GM19025 (cell line): ENCODE measurements around the gene COA3.

Experiments
- ATAC-seq: cut with Tn5 transposase; IDR thresholded peaks from one replicate; pipeline ENCODE4 v1.9.1; 2021; ENCODE audit warnings: mild to moderate bottlenecking, low read depth, moderate library complexity; ENCODE audit not compliant: unreplicated experiment

Gene COA3

DNA sequence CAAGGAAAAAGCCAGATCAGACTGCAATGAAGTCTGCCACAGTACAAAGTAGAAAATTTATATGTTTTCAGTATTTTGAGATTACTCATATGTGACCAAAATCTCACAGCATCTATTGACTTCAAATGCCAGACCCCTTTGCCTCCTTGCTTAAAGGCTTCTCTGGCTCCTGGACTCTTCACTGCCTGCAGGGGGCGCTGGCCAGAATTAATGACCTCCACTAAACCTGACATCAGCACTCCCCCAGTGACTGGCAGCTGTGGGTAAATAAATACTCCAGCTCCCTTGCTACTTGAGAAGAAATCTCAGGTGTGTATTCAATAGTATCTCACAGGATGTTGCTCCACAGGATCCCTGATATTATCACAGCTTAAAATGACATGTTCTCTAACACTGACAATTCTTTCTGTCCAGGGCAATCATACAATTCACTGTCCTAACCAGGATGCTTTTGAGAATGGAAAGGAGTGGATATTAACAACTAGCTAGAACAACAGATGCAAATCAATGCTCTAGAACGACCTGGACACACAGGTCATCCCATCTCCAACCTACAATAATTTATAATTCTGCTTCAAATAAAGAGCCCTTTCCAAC, 21.5 kb upstream of the COA3 start:
- no peak for ATAC-seq

DNA sequence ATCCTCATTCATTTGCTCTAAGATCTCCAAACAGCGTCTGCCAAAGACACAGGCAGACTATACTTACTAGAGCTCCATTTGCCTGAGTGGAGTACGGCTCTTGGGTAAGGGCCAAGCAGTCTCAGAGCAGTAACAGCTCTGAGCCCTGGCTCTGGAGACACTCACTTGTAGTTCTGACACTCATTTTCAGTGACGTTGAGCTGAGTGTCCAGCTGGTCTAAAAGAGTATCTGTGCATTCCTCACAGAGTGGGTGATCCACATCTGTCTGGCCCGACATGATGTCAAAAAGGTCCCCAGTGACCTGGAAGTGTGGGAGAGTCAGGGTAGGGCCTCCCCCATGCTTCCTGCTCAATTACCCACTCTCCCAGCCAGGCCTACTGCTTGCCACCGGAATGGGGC, 19.9 kb upstream of the COA3 start:
- no peak for ATAC-seq

DNA sequence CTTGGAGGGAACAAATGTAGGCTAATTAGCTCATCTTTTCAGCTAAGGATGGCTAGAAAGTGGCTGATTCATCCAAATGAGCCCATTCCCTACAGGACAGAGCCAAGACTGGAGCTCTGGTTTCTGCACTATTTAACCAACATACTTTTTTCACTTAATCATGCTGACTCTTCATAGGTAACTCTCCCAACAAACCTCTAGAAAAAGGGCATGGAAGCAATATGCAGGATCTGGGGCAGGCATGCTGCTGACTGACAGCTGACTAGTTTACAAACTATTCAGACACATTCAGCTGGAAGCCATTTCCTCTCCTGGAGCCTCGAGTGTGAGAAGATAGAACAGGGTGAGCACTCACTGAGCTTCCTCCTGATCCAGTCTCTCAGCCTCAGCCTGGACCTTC, 19.4 kb upstream of the COA3 start:
- ATAC-seq = no peak

DNA sequence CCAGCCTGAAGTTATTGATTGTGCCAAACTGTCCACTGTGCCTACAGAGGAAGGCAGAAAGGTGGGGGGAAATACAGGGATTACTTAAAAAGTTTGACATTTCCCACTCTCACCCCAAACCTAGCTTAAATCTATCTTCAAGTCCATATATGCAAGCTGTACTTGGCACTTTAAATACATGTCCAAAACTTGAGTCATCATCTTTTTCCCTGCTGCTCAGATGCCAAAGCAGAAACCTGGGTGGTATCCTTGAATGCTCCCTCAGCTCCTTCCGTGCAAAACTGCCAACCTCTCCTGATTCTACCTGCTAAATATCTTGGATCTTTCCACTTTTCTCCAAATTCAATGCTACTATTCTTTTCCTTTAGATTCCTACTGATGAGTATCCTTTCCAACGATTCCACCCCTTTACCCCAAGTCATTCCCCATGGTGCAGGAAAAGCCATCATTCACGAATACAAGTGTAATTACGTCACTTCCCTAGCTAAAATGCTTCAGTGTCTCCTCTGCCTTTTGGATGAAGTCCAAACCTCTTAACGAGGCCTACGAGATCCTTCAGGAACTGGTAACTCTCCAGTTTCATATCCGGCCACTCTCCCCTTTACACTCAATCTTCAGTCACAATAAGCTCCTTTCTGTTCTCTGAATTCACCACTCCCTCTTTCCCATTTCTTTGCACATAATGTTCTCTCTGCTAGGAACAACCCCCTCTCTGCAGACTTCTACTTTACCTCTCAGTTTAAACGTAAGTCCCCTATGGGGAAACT, 16.3 kb upstream of the COA3 start:
- no peak for ATAC-seq

DNA sequence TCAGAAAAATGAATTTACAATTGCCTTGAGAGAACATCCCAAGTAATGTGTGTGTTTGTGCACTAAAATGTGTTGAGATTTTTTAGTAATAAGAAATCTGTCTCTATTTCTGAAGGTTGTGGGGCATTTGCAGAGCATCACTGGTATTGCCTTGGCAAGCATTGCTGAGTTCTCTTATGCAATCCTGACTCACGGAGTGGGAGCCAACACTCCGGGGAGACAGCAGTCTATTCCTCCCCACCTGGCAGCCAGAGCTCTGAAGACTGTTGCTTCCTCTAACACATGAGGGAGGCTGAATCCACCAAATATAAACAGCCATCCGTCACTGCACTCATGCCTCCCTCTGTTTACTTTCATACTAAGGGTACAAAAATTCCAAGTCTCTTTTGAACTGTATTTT, 10.7 kb upstream of the COA3 start:
- ATAC-seq = no peak

DNA sequence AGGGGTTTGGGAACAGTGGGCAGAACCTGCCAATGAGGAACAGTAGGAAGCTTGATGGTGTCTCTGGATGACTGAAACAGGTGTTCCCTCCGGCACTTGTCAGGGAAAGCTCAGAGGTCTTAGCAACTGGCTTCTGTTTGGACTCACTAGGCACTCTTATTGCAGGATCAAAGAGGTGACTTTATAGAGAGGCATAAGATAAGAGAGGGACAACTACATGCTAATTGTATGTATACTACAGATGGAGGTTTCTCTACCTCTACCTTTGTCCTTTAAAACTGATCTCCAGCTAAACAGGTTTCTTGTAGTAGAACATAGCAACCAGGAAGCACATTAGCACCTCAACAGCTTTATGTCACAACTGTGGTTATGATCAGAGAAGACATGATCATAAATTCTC, 7.7 kb upstream of the COA3 start:
- ATAC-seq = no peak

DNA sequence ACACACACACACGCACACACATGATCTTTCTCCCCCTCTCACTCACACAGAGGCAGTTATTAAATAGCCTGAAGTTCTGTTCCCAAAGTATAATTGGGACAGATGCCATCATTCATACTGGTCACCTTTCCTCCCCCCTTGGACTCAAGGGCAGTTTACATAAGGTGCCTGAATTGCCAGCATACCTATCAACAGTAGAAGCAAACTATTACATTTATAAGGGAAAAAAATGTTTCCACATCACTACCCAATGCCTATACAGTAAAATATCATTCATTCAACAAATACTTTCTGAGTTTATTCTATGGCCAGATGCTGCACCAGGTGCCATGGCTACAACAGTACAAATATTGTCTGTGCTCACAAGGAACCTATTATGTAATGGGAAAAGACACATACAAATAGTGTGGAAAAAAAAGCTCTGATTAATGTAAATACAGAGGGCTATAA, 6.4 kb upstream of the COA3 start:
- no peak for ATAC-seq

DNA sequence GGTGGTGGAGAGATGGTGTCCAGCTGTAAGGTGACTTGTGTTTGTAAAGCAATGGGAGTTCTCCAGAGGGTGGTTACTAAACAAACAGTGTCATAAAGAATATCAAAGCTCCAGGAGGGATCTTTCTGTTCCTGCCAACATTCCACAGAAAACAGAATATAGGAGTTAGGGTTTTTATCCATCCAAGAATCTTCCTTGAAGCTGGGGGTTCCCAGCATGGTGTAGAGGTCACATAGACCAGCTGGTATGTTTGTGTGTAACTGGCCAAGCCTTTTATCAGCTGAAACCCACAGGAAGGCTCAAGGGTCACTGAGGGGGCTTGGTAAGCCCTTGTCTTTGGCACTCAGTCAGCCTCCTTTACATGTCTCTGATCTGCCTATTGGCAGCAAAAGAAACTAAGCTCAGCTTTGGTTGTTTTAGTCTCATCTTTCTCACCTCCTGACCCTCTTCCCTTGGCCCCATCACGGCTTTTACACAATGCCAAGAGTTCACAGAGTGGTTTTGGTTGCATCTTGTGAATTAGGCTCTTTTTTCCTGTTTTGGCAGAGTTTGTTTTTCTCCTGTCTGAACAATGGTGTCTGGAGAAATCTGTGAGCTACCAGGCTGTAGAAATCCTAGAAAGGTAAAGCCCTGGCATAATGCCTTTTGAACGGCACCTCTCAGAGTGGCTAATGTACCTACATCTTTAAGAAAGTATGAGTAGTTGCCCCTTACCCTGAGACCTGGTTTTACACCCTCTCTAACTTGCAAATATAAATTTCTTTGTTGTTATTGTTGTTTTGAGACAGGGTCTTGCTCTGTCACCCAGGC, 4.8 kb upstream of the COA3 start:
- no peak for ATAC-seq

DNA sequence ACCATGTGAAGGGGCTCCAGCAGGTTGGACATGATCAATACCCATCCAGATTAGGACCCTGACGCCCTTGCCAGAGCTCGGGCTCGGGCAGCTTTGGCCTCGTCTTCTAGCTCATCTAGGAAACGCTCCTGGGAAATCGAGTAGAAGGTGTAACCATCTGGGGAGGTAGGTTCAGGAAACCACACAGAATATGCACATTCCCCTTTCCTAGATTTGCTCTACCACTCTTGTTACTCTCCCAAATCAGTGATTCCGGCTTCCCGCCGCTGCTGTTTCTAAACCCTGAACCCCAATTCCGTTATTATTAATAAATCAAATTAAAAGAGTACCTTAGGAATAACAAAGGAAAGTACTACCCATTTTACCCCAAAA, 507 bp downstream of the COA3 start:
- ATAC-seq = no peak

DNA sequence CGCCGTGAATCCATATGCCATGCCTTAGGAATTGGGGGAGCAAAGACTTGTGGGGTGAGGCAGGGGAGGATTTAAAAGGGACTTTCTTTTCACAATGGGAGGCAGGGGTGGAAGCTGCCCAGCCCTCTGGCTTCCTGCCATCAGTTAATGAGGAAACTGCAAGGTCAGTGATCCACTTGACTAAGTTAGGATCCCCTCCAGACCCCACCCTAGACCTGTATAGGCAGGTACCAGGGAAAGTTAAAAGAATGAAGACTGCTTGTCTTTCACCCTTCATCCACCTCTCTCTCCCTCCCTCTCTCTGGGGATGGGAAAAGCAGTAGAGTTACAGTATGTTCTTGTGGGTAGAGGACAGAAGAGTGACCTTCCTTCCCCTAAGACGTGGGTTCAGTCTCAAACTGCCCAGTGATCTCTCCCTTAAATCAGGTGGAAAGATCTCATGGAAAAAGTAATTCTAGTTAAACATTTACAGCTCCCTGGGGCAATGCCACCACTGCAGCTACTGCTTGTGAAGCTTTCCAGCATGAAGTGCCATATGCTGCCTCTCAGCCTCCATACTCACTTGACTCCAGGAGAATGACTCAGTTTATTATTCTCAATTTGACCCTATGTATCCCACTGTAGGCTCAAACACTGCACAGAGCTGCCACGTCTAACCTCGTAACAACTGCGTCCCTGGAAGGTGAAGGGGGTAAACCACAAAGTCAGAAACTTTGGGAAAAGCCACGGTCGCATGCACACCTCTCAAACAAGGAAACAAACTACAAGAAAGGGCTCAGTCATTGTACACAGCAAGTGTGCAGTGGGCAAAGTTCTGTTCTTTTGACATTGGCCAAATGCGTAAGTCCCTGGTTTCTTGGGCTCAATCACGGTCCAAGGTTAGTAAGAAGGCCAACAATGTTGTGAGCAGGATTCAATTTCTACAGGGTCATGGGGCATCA, 1.2 kb downstream of the COA3 start:
- no peak for ATAC-seq

DNA sequence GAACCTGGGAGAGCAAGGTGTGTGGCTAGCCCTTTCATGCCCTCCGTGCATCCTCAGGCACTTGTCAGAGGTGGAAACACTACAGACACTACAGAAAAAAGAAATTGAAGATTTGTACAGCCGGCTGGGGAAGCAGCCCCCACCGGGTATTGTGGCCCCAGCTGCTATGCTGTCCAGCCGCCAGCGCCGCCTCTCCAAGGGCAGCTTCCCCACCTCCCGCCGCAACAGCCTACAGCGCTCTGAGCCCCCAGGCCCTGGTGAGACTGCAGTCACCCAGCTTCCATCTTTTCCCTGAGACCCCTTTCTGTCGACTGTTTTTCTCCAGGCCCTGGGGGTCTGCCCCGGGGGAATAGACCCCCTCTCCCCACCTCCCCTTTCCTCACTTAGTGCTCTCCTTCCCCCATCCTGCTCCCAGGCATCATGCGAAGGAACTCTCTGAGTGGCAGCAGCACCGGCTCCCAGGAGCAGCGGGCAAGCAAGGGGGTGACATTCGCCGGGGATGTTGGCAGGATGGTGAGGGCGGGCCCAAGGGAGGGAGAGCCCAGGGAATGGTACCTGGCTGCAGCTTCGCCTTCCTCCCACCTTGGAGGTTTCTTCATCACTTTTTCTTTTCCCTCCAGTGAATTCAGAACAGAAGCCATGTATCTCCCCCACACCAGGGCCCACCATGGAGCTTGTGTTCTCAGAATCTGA, 2.3 kb downstream of the COA3 start:
- ATAC-seq = no peak

DNA sequence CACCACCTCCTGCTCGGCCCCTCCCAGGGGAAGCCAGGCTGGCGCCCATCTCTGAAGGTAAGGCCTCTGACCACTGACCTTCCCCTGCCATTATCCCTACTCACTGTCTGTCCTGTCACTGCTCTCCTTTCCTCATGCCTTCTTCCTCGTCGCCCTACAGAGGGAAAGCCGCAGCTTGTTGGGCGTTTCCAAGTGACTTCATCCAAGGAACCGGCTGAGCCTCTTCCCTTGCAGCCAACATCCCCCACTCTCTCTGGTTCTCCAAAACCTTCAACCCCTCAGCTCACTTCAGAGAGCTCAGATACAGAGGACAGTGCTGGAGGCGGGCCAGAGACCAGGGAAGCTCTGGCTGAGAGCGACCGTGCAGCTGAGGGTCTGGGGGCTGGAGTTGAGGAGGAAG, 3.0 kb downstream of the COA3 start:
- ATAC-seq = no peak

DNA sequence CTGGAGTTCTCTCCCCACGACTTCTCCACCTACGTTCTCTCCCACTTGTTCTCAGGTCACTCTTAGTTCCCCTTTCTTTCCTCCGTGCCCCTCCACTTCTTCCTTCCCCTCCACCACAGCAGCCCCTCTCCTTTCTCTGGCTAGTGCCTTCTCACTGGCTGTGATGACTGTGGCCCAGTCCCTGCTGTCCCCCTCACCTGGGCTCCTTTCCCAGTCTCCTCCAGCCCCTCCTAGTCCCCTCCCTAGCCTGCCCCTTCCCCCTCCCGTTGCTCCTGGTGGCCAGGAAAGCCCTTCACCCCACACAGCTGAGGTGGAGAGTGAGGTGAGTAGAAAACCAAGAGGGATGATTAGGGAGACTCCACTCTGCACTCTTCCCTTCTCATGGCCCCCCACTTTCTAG, 3.4 kb downstream of the COA3 start:
- no peak for ATAC-seq

DNA sequence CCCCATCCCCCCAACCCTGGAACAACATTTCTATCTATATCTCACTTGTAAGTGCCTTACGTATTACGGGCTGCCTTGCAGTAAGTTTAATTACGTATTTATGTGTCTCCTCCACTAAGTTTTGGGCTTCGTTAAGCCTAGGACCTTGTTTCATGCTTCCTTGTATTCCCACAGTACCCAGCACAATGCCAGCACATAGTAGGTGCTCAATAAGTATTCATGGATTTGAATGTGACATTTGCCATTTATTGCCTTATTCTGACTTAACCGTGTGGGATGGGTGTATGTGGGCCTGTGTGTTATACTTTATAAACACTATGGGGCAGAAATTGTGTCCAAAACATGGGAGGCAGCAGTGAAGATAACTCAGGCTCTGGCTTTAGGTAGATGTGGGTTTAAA, 6.0 kb downstream of the COA3 start:
- ATAC-seq = no peak

DNA sequence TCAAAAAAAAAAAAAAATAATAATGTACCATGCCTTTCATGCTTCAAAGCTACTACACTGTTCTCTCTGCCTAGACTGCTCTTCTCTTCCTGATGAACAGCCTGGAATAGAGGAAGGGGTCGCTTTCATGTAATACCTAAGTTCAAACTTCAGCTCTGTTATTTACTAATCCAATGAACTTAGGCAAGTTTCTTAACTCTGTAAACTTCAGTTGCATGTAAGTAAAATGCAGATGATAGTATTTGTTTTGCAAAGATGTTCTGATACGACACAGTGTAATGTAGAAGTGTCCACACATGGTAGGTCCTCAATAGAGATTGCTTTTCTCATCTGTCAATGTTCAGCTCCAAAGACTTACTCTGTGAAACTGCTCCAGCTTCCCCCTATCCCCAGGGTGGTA, 6.6 kb downstream of the COA3 start:
- ATAC-seq = no peak

DNA sequence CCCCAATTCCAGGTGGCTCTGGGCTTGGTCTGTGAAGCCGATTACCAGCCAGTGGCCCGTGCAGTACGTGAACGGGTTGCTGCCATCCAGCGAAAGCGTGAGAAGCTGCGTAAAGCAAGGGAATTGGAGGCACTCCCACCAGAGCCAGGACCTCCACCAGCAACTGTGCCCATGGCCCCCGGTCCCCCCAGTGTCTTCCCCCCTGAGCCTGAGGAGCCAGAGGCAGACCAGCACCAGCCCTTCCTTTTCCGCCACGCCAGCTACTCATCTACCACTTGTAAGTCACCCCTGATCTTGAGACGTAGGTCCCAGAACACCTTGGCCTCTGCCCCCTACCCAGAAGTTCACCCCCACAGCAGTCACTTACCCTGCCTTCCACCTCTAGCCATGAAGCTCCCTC, 11.2 kb downstream of the COA3 start:
- no peak for ATAC-seq

DNA sequence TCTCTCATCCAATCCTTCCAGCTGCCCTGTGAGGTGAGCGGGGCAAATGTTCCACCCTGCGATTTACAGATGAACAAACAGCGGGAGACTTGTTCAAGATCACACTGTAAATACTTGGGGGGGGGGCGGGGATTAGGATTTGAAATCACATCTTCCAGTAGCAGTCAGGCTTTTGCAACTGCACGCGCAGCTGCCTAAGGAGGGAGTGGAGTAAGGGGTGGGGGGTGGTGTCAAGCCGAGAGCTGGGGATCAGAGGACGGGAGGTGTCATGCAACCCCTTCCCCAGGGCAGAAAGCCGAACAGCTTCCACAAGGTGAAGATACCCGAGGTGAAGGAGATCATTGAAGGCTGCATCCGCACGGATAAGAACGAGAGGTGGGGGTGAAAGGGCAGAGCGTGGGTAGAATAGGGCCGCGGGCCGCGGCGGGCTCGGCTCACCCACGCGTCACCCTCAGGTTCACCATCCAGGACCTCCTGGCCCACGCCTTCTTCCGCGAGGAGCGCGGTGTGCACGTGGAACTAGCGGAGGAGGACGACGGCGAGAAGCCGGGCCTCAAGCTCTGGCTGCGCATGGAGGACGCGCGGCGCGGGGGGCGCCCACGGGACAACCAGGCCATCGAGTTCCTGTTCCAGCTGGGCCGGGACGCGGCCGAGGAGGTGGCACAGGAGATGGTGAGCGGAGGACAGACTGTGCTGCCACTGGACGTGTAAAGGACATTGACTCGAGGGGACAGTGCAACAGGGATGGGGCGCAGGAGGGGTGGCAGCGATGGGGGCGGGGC, 13.5 kb downstream of the COA3 start:
- ATAC-seq = no peak

DNA sequence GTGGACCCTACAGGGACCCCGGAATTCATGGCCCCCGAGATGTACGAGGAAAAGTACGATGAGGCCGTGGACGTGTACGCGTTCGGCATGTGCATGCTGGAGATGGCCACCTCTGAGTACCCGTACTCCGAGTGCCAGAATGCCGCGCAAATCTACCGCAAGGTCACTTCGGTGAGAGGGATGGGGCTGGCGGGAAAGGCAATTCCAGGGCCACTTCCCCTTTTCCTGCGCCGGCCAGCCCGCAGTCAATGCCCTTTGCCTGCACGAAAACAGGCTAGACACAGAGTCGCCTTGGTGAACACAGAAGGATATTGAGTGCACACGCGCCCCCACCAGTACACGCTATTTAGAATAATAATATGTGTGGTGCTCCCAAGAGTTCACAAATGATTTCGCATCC, 14.1 kb downstream of the COA3 start:
- ATAC-seq = no peak

DNA sequence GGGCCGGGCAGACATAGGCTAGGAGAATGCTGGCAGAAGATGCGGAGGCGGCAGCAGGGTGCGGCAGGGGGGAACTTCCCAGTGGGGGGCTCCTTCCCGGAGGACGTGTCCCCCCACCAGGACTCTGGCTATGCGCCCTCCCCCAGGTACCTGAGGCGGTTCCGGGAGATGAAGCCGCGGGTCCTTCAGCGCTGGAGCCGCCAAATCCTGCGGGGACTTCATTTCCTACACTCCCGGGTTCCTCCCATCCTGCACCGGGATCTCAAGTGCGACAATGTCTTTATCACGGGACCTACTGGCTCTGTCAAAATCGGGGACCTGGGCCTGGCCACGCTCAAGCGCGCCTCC, 14.7 kb downstream of the COA3 start:
- no peak for ATAC-seq
